ENCODE measurements around the gene RXRG. TPM values are rescaled to one million over a fixed set of nuclear protein-coding genes. Genes with fewer than 3 reads are reported as not detected.
A peak's percentile ranks its signal among the peaks of the same experiment; 100 is the strongest.

Gene RXRG
- total RNA-seq, 1 donor: not detected

- H3K4me3 ChIP-seq (ENCODE audit: low read depth, low read length): no peak overlapping the region
- TF ChIP-seq CTCF (IDR thresholded peaks at IDR 0.05; ENCODE audit: insufficient read depth, low read depth, low read length): peak; percentile 52
- peak; percentile 7 for DNase-seq (ENCODE audit: low read depth)
Observed at GRCh38 chr1:165403835-165404482, 41.0 kb downstream of the RXRG start.

- TF ChIP-seq CTCF (IDR thresholded peaks at IDR 0.05; ENCODE audit: insufficient read depth, low read depth, low read length): no peak
- no peak overlapping the region for H3K4me3 ChIP-seq (ENCODE audit: low read depth, low read length)
- no peak for DNase-seq (ENCODE audit: low read depth)
Observed at GRCh38 chr1:165402517-165403111, 42.3 kb downstream of the RXRG start.

- TF ChIP-seq CTCF (IDR thresholded peaks at IDR 0.05; ENCODE audit: insufficient read depth, low read depth, low read length): no peak
- peak; percentile 18 for DNase-seq (ENCODE audit: low read depth)
- H3K4me3 ChIP-seq (ENCODE audit: low read depth, low read length): no peak overlapping the region
Observed at GRCh38 chr1:165397944-165398343, 47.0 kb downstream of the RXRG start.

GRCh38 chr1:165395901-165396300 lies 49.0 kb downstream of the RXRG start:
- no peak for DNase-seq (ENCODE audit: low read depth)
- no peak overlapping the region for H3K4me3 ChIP-seq (ENCODE audit: low read depth, low read length)
- TF ChIP-seq CTCF (IDR thresholded peaks at IDR 0.05; ENCODE audit: insufficient read depth, low read depth, low read length): no peak

- no peak for TF ChIP-seq CTCF (IDR thresholded peaks at IDR 0.05; ENCODE audit: insufficient read depth, low read depth, low read length)
- H3K4me3 ChIP-seq (ENCODE audit: low read depth, low read length): no peak overlapping the region
- DNase-seq (ENCODE audit: low read depth): no peak
Observed at GRCh38 chr1:165395478-165395877, 49.4 kb downstream of the RXRG start.

- TF ChIP-seq CTCF (IDR thresholded peaks at IDR 0.05; ENCODE audit: insufficient read depth, low read depth, low read length): peak; percentile 94
- peak; percentile 91 for DNase-seq (ENCODE audit: low read depth)
- H3K4me3 ChIP-seq (ENCODE audit: low read depth, low read length): no peak overlapping the region
Observed at GRCh38 chr1:165392634-165393571, 52.0 kb downstream of the RXRG start.
